ENCODE measurements around the gene MYCBP2.

GRCh38 chr13:77300176-77301037, 26.5 kb downstream of the MYCBP2 start:
- TF ChIP-seq CTCF (IDR thresholded peaks at IDR 0.05) (no peak), POLR2A (IDR thresholded peaks at IDR 0.05) (no peak)

Data from tibial nerve (tissue), 3 donors.